H1 (cell line): ENCODE data around the gene TRAPPC8. TPM values are rescaled to one million over a fixed set of nuclear protein-coding genes. Genes with fewer than 3 reads are reported as not detected.

Source experiments
- CTCF ChIA-PET: fragments of 300-600 bp; sonication (Branson Sonifier 250); formaldehyde crosslinking; loops from one replicate; lab custom pipeline; 2021; ENCODE audit not compliant: partially characterized antibody; lab: Charles Lee
- POLR2A ChIA-PET: fragments of 300-600 bp; sonication (Branson Sonifier 250); formaldehyde crosslinking; loops from one replicate; lab custom pipeline; 2021; ENCODE audit warnings: inconsistent platforms; ENCODE audit not compliant: partially characterized antibody; lab: Charles Lee
- DNase-seq, 2 experiments: peaks; one replicate each; pipeline versions ENCODE4 v3.0.0 to v3.0.0-alpha.2; 2010 to 2022; ENCODE audit warnings: low spot score in 2 of 2, low read depth in 1 of 2, mixed read lengths in 1 of 2
- FAIRE-seq: peaks from 2 replicates; lab custom pipeline; 2011; peaks lifted over from hg19 to GRCh38; lab: Jason Lieb, UNC
- H2AFZ ChIP-seq: 2 replicates; pipeline ENCODE4 v1.8.1; 2012; ENCODE audit warnings: low read length, inconsistent platforms
- H2AK5ac ChIP-seq: 2 replicates; pipeline ENCODE4 v1.6.1; 2013; ENCODE audit warnings: low read depth, low read length
- H2BK120ac ChIP-seq: replicated peaks from 2 replicates; pipeline ENCODE3; 2013; ENCODE audit warnings: low read depth, low read length, inconsistent platforms
- H2BK12ac ChIP-seq: 2 replicates; pipeline ENCODE4 v1.6.1; 2013; ENCODE audit warnings: low read depth, low read length
- H2BK15ac ChIP-seq: 2 replicates; pipeline ENCODE4 v1.6.1; 2013; ENCODE audit warnings: low read length
- H2BK20ac ChIP-seq: 2 replicates; pipeline ENCODE4 v1.6.1; 2013; ENCODE audit warnings: low read length
- H2BK5ac ChIP-seq: 2 replicates; pipeline ENCODE4 v1.6.1; 2013; ENCODE audit warnings: low read depth, low read length
- H3K14ac ChIP-seq: 2 replicates; pipeline ENCODE4 v1.6.1; 2013; ENCODE audit warnings: inconsistent platforms; ENCODE audit not compliant: insufficient read length
- H3K18ac ChIP-seq: 2 replicates; pipeline ENCODE4 v1.6.1; 2013; ENCODE audit warnings: low read length; ENCODE audit errors: extremely low read depth
- H3K23ac ChIP-seq: 2 replicates; pipeline ENCODE4 v1.6.1; 2013; ENCODE audit warnings: inconsistent platforms; ENCODE audit not compliant: insufficient read length
- H3K23me2 ChIP-seq: 2 replicates; pipeline ENCODE4 v1.6.1; 2013; ENCODE audit warnings: low read depth, low read length
- H3K27ac ChIP-seq: 2 replicates; pipeline ENCODE4 v1.6.1; 2011; ENCODE audit warnings: low read depth, low read length, inconsistent platforms
- H3K27me3 ChIP-seq, 4 experiments: replicated peaks in 1 of 4; 1 replicate in 1 of 4; 2 replicates in 3 of 4; pipeline versions ENCODE4 v1.6.1 to v1.8.1; 2011 to 2013; ENCODE audit warnings: low read length in 3 of 4, mild to moderate bottlenecking in 3 of 4, inconsistent platforms in 2 of 4, mixed read lengths in 2 of 4, moderate library complexity in 1 of 4; ENCODE audit not compliant: control insufficient read depth in 3 of 4, insufficient read depth in 3 of 4; ENCODE audit errors: extremely low read depth in 1 of 4
- H3K36me3 ChIP-seq, 4 experiments: 2 replicates each; pipeline versions ENCODE4 v1.6.1 to v1.8.1; 2011 to 2013; ENCODE audit warnings: mild to moderate bottlenecking in 4 of 4, low read length in 3 of 4, moderate library complexity in 2 of 4, control low read depth in 1 of 4, inconsistent platforms in 1 of 4; ENCODE audit not compliant: insufficient read depth in 4 of 4, control insufficient read depth in 2 of 4
- H3K4ac ChIP-seq: replicated peaks from 2 replicates; pipeline ENCODE3; 2013; ENCODE audit warnings: low read length, low read depth, mixed read lengths, inconsistent platforms; ENCODE audit not compliant: insufficient read length
- H3K4me1 ChIP-seq, 4 experiments: replicated peaks in 1 of 4; 1 replicate in 1 of 4; 2 replicates in 3 of 4; pipeline versions ENCODE4 v1.6.1 to v1.8.1; 2011 to 2013; ENCODE audit warnings: low read length in 3 of 4, inconsistent platforms in 2 of 4, mixed read lengths in 1 of 4; ENCODE audit not compliant: insufficient read depth in 4 of 4, control insufficient read depth in 3 of 4
- H3K4me2 ChIP-seq, 2 experiments: 2 replicates each; pipeline versions ENCODE4 v1.6.1 to v1.8.1; 2011 to 2013; ENCODE audit warnings: low read depth in 2 of 2, low read length in 2 of 2, control low read depth in 1 of 2, inconsistent platforms in 1 of 2, mild to moderate bottlenecking in 1 of 2; ENCODE audit not compliant: insufficient read depth in 1 of 2
- H3K4me3 ChIP-seq, 4 experiments: fragments of 200-600, 300-600 bp in 1 of 4; sonication (generic), shearing (Covaris generic), sonication (Bioruptor Twin) in 1 of 4; 2 replicates each; pipeline versions ENCODE4 v1.5.1 to v1.8.1; 2011 to 2016; ENCODE audit warnings: low read length in 4 of 4, low read depth in 3 of 4, control low read depth in 2 of 4, inconsistent platforms in 2 of 4, mild to moderate bottlenecking in 2 of 4, mixed read lengths in 1 of 4, moderate library complexity in 1 of 4; ENCODE audit not compliant: insufficient read depth in 2 of 4; ENCODE audit errors: extremely low read depth in 1 of 4
- H3K56ac ChIP-seq: replicated peaks from 2 replicates; pipeline ENCODE3; 2013; ENCODE audit warnings: low read depth, mild to moderate bottlenecking, mixed read lengths, low read length, inconsistent platforms; ENCODE audit not compliant: insufficient read length
- H3K79me1 ChIP-seq: 2 replicates; pipeline ENCODE4 v1.6.1; 2013; ENCODE audit warnings: low read depth, low read length, control low read depth
- H3K79me2 ChIP-seq, 2 experiments: 2 replicates each; pipeline versions ENCODE4 v1.6.1 to v1.8.1; 2012 to 2013; ENCODE audit warnings: low read length in 2 of 2, mild to moderate bottlenecking in 2 of 2, inconsistent platforms in 1 of 2; ENCODE audit not compliant: insufficient read depth in 2 of 2, control insufficient read depth in 1 of 2
- H3K9ac ChIP-seq, 4 experiments: replicated peaks in 1 of 4; 1 replicate in 1 of 4; 2 replicates in 3 of 4; pipeline versions ENCODE4 v1.6.1 to v1.8.1; 2011 to 2013; ENCODE audit warnings: low read depth in 3 of 4, low read length in 3 of 4, control low read depth in 2 of 4, mild to moderate bottlenecking in 2 of 4, moderate library complexity in 2 of 4, inconsistent platforms in 1 of 4; ENCODE audit errors: extremely low read depth in 1 of 4
- H3K9me3 ChIP-seq, 2 experiments: 2 replicates each; pipeline versions ENCODE4 v1.6.1 to v1.8.1; 2012 to 2013; ENCODE audit warnings: mild to moderate bottlenecking in 2 of 2, moderate library complexity in 2 of 2, control low read depth in 1 of 2, inconsistent platforms in 1 of 2, low read depth in 1 of 2, low read length in 1 of 2, mixed read lengths in 1 of 2; ENCODE audit not compliant: insufficient read depth in 2 of 2
- H4K20me1 ChIP-seq, 2 experiments: replicated peaks in 1 of 2; 2 replicates each; pipeline versions ENCODE3 to v1.8.1; 2011 to 2013; ENCODE audit warnings: inconsistent platforms in 2 of 2, low read length in 2 of 2, mild to moderate bottlenecking in 1 of 2; ENCODE audit not compliant: insufficient read depth in 2 of 2, control insufficient read depth in 1 of 2
- H4K5ac ChIP-seq: 2 replicates; pipeline ENCODE4 v1.6.1; 2013; ENCODE audit warnings: low read length, low read depth, mixed read lengths, inconsistent platforms; ENCODE audit not compliant: insufficient read length
- H4K8ac ChIP-seq: 2 replicates; pipeline ENCODE4 v1.8.0; 2013; ENCODE audit warnings: mild to moderate bottlenecking, moderate library complexity, low read length, inconsistent platforms; ENCODE audit not compliant: insufficient read depth; ENCODE audit errors: extremely low read depth
- H4K91ac ChIP-seq: replicated peaks from 2 replicates; pipeline ENCODE3; 2013; ENCODE audit warnings: low read length, mixed read lengths, inconsistent platforms; ENCODE audit not compliant: insufficient read length
- BACH1 ChIP-seq: IDR thresholded peaks from 2 replicates; pipeline ENCODE4 v1.6.1; 2012; ENCODE audit warnings: low read length, improper control_type of control experiment
- CBX5 ChIP-seq: fragments of 300-800, 300-1000 bp; sonication (generic); IDR thresholded peaks from 2 replicates; pipeline ENCODE4 v1.7.1; 2016; ENCODE audit warnings: antibody characterized with exemption, low read length, low read depth
- EZH2 ChIP-seq: fragments of 200-600 bp; sonication (generic); IDR thresholded peaks from 2 replicates; pipeline ENCODE4 v1.7.1; 2012; ENCODE audit warnings: low read depth, mild to moderate bottlenecking, moderate library complexity, low read length, inconsistent platforms; ENCODE audit not compliant: severe bottlenecking
- FOSL1 ChIP-seq: IDR thresholded peaks from 2 replicates; pipeline ENCODE4 v1.6.1; 2011; ENCODE audit warnings: mild to moderate bottlenecking, low read depth, low read length, moderate library complexity; ENCODE audit not compliant: insufficient read depth
- GABPA ChIP-seq: IDR thresholded peaks from 2 replicates; pipeline ENCODE4 v1.6.1; 2011; ENCODE audit warnings: mild to moderate bottlenecking, low read length, moderate library complexity, borderline replicate concordance; ENCODE audit not compliant: insufficient read depth
- JUND ChIP-seq: IDR thresholded peaks from 2 replicates; pipeline ENCODE4 v1.6.1; 2011; ENCODE audit warnings: mild to moderate bottlenecking, improper control_type of control experiment, low read length
- MAFK ChIP-seq: IDR thresholded peaks from 2 replicates; pipeline ENCODE4 v1.6.1; 2012; ENCODE audit warnings: low read depth, mild to moderate bottlenecking, improper control_type of control experiment, low read length
- NANOG ChIP-seq: IDR thresholded peaks from 2 replicates; pipeline ENCODE4 v1.6.1; 2011; ENCODE audit warnings: low read length, low read depth, mild to moderate bottlenecking, inconsistent platforms; ENCODE audit not compliant: insufficient read depth, poor library complexity, severe bottlenecking
- POLR2A ChIP-seq, 2 experiments: IDR thresholded peaks; 1 replicate in 1 of 2; 2 replicates in 1 of 2; pipeline ENCODE4 v1.6.1; 2011; ENCODE audit warnings: low read depth in 2 of 2, low read length in 2 of 2, mild to moderate bottlenecking in 2 of 2; ENCODE audit errors: control extremely low read depth in 1 of 2
- RXRA ChIP-seq: IDR thresholded peaks from 2 replicates; pipeline ENCODE4 v1.6.1; 2011; ENCODE audit warnings: low read depth, mild to moderate bottlenecking, low read length, moderate library complexity; ENCODE audit not compliant: insufficient read depth
- SAP30 ChIP-seq: fragments of 300-600 bp; sonication (generic); IDR thresholded peaks from 2 replicates; pipeline ENCODE4 v1.7.1; 2012; ENCODE audit warnings: low read length, moderate library complexity, mild to moderate bottlenecking, inconsistent platforms; ENCODE audit not compliant: insufficient read depth, insufficient replicate concordance
- SIN3A ChIP-seq, 2 experiments: IDR thresholded peaks in 1 of 2; conservative IDR thresholded peaks in 1 of 2; 2 replicates each; pipeline ENCODE4 v1.6.1; 2011 to 2012; ENCODE audit warnings: low read length in 2 of 2, improper control_type of control experiment in 1 of 2, low read depth in 1 of 2, mild to moderate bottlenecking in 1 of 2
- SIRT6 ChIP-seq: IDR thresholded peaks from one replicate; pipeline ENCODE4 v1.7.1; 2012; ENCODE audit warnings: low read length, inconsistent platforms
- SRF ChIP-seq: IDR thresholded peaks from 2 replicates; pipeline ENCODE4 v1.6.1; 2011; ENCODE audit warnings: mild to moderate bottlenecking, low read depth, low read length, moderate library complexity
- YY1 ChIP-seq: IDR thresholded peaks from 2 replicates; pipeline ENCODE4 v1.6.1; 2011; ENCODE audit warnings: low read depth, mild to moderate bottlenecking, low read length
- WGBS, 2 experiments: shearing (Covaris generic) in 1 of 2; methylation state at CpG; one replicate each; pipeline versions ENCODE4 v1.1.6 to v1.1.7; 2013 to 2015; ENCODE audit warnings: low lambda C conversion rate in 2 of 2, mixed read lengths in 2 of 2, inconsistent platforms in 1 of 2, low coverage in 1 of 2, missing lambda C conversion rate in 1 of 2; ENCODE audit not compliant: insufficient replicate concordance in 2 of 2, insufficient coverage in 1 of 2, insufficient read length in 1 of 2; ENCODE audit errors: extremely low coverage in 1 of 2, missing lambda C conversion rate in 1 of 2; 5-methylcytosine and 5-hydroxymethylcytosine counted together
- polyA plus RNA-seq, 7 experiments: library from polyadenylated mRNA; depleted of rRNA in 3 of 7; stranded (reverse) in 5 of 7; unstranded in 2 of 7; fragments of >200 nt in 5 of 7; fragments of 200-250 nt in 2 of 7; gene quantifications; 1 replicate in 5 of 7; 2 replicates in 1 of 7; 4 replicates in 1 of 7; pipeline versions ENCODE4 v1.2.1 to v1.2.3, GENCODE V29; 2011 to 2013; ENCODE audit warnings: missing spikeins in 2 of 7, mixed read lengths in 2 of 7
- total RNA-seq: library from RNA; stranded (reverse); fragmentation: NEBNext Ultra II Directional; extraction: Animal tissue kit (Norgen Biotek cat#: 25700); gene quantifications from 2 replicates; pipeline ENCODE4 v1.2.1, GENCODE V29; 2021

The TRAPPC8 gene
- total and polyA plus RNA-seq, 2 of the 8 experiments (the other 6 are each of a cell fraction or from before 2014, with no cell fraction given) = 43.6 to 56.5 TPM

DNA sequence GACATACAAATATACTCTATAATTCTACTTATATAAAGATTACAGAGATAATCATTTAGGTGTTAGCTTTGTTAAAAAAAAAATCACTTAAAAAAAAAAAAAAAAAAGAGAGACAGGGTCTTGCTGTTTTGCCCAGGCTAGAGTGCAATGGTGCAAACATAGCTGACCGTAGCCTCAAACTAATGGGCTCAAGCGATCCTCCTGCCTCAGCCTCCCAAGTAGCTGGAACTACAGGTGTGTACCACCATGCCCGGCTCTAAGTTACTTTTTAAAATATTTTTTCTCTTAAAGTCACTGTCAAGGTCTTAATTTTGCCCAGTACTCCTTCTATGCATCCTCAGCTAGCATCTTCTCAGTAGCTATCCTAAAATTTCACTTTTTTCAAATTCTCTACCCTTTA lies 105.0 kb downstream of the TRAPPC8 start:
- no peak overlapping the region for H2AK5ac ChIP-seq
- no peaks in the 10 kb centered on the region for H3K27me3 ChIP-seq
- no peaks in the 10 kb centered on the region for H3K23me2 ChIP-seq
- no peak overlapping the region for H4K91ac ChIP-seq
- no peak overlapping the region for H2BK12ac ChIP-seq
- no peak overlapping the region for H3K4me2 ChIP-seq
- H3K9me3 ChIP-seq = no peaks in the 10 kb centered on the region
- no peak overlapping the region for H3K14ac ChIP-seq
- no peak overlapping the region for H3K18ac ChIP-seq
- DNase-seq = no peak
- no peak overlapping the region for H3K4ac ChIP-seq
- no peak overlapping the region for H2AFZ ChIP-seq
- H3K79me1 ChIP-seq = no peaks in the 10 kb centered on the region
- H3K79me2 ChIP-seq = no peaks in the 10 kb centered on the region
- H3K56ac ChIP-seq = no peak overlapping the region
- H4K5ac ChIP-seq = no peak overlapping the region
- H2BK15ac ChIP-seq = no peak overlapping the region
- ChIA-PET CTCF (interaction anchor here (1.6 kb wide), 1 partner anchor 17 kb away, joined by 3 read pairs; no protein-coding TSS in a partner anchor), POLR2A (interaction anchor here (0.6 to 1.0 kb wide), 2 partner anchors 12 to 94 kb away, joined by 3 to 4 read pairs; no protein-coding TSS in a partner anchor)
- no peak overlapping the region for H2BK20ac ChIP-seq
- no peak overlapping the region for H3K9ac ChIP-seq
- H3K23ac ChIP-seq = no peak overlapping the region
- H4K20me1 ChIP-seq = peaks cover 0 to 2% of the 10 kb centered on the region in 2 experiments
- WGBS, 2 experiments = 94% methylated on average over 3 of the region's 3 CpGs; no CpG with 5 or more reads in 1 of the 2 experiments
- H3K4me3 ChIP-seq = no peak overlapping the region
- no peak overlapping the region for H2BK5ac ChIP-seq
- H2BK120ac ChIP-seq = no peak overlapping the region
- no peak for FAIRE-seq
- no peak overlapping the region for H4K8ac ChIP-seq
- H3K27ac ChIP-seq = no peak overlapping the region
- peaks cover 0 to 50% (median 18%) of the 10 kb centered on the region in 4 experiments for H3K36me3 ChIP-seq
- H3K4me1 ChIP-seq = peaks cover 0 to 4% (median 0%) of the 10 kb centered on the region in 4 experiments; a peak in 1 of 7 replicates
- TF ChIP-seq RXRA = no peak
- no peak for TF ChIP-seq SIRT6
- TF ChIP-seq NANOG = no peak
- TF ChIP-seq SRF = no peak
- TF ChIP-seq CBX5 = no peak
- no peak for TF ChIP-seq GABPA
- TF ChIP-seq POLR2A (IDR thresholded peaks at IDR 0.05; ENCODE audit: control extremely low read depth in 1 of 2, low read depth in 2 of 2, low read length in 2 of 2) = no peak
- no peak for TF ChIP-seq FOSL1
- TF ChIP-seq JUND = no peak
- no peak for TF ChIP-seq SIN3A (conservative IDR thresholded peaks at IDR 0.05 in 1 of 2, IDR thresholded peaks at IDR 0.05 in 1 of 2; ENCODE audit: low read depth in 1 of 2, low read length in 2 of 2)
- TF ChIP-seq SAP30 = no peak
- TF ChIP-seq BACH1 = no peak
- no peak for TF ChIP-seq EZH2
- TF ChIP-seq YY1 = no peak
- TF ChIP-seq MAFK = no peak
